SJSA1 (cell line): ENCODE measurements around the gene CDHR1. TPM values are rescaled to one million over a fixed set of nuclear protein-coding genes. Genes with fewer than 3 reads are reported as not detected.
A peak's percentile ranks its signal among the peaks of the same experiment; 100 is the strongest.
"Not testable (repeated sequence)": the region's sequence is repeated elsewhere in the genome, so short reads cannot be mapped to it uniquely, and the experiment has no call there.

Source experiments
- DNase-seq, 2 experiments: peaks; one replicate each; pipeline ENCODE4 v3.0.0-alpha.2; 2015 to 2020; ENCODE audit warnings: low spot score in 2 of 2, low read depth in 1 of 2
- H3K27ac ChIP-seq: fragments of 250-450 bp; sonication (Bioruptor Pico); 2 replicates; pipeline ENCODE4 v1.5.1; 2020; ENCODE audit warnings: mild to moderate bottlenecking, moderate library complexity
- H3K27me3 ChIP-seq: fragments of 250-450 bp; sonication (Bioruptor Pico); replicated peaks from 2 replicates; pipeline ENCODE4 v1.5.1; 2020; ENCODE audit warnings: mild to moderate bottlenecking, moderate library complexity
- H3K36me3 ChIP-seq: fragments of 250-450 bp; sonication (Bioruptor Pico); 2 replicates; pipeline ENCODE4 v1.5.1; 2020; ENCODE audit warnings: mild to moderate bottlenecking
- H3K4me1 ChIP-seq: fragments of 250-450 bp; sonication (Bioruptor Pico); replicated peaks from 2 replicates; pipeline ENCODE4 v1.6.1; 2021; ENCODE audit warnings: mild to moderate bottlenecking
- H3K4me3 ChIP-seq: fragments of 250-450 bp; sonication (Bioruptor Pico); 2 replicates; pipeline ENCODE4 v1.5.1; 2020; ENCODE audit warnings: mild to moderate bottlenecking
- H3K9me3 ChIP-seq: fragments of 250-450 bp; sonication (Bioruptor Pico); replicated peaks from 2 replicates; pipeline ENCODE4 v1.5.1; 2020; ENCODE audit warnings: mild to moderate bottlenecking
- total RNA-seq: library from RNA; depleted of rRNA; stranded (reverse); fragments of >200 nt; shearing (Covaris generic); gene quantifications from 2 replicates; pipeline ENCODE4 v1.2.3, GENCODE V29; 2014

CDHR1 gene
- total RNA-seq, 1 experiment from 2014 or later: 0.03 TPM

DNA sequence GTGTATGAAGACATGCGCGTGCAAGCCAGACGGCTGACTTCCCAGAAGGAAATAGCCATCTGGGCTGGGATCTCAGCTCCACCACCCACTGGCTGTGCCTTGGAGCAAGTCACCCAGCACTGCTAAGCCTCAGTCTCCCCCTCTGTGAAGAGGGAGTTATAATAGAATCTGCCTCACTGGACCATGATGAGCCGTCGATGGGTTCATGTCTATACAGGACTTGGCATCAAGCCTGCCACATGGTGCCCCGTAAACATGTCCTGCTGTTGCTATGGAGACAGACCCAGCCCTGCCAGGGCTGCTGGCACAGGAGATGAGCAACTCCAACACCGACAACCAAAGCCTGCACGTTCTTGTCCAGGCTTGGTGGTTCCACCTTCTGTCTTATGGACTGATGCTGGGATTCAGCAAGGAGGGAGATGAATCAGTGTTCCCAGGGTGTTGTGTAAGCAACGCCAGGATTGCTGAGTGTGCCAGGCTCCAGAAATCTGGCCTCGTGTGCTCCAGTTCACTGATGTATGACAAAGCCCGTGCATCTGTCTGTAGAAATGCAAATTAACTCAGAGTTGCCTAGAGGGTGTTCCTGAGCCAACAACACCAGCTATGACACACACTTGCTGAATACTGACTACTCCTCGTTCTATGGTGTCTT lies 15.2 kb upstream of the CDHR1 start:
- H3K27me3 ChIP-seq: no peaks in the 10 kb centered on the region
- no peaks in the 10 kb centered on the region for H3K36me3 ChIP-seq
- H3K9me3 ChIP-seq: no peaks in the 10 kb centered on the region
- 0 out of 2 replicates have a peak, but pooled peaks cover 4% of the 10 kb centered on the region for H3K4me1 ChIP-seq
- H3K4me3 ChIP-seq: no peak overlapping the region
- H3K27ac ChIP-seq: no peak overlapping the region
- DNase-seq: no peak

DNA sequence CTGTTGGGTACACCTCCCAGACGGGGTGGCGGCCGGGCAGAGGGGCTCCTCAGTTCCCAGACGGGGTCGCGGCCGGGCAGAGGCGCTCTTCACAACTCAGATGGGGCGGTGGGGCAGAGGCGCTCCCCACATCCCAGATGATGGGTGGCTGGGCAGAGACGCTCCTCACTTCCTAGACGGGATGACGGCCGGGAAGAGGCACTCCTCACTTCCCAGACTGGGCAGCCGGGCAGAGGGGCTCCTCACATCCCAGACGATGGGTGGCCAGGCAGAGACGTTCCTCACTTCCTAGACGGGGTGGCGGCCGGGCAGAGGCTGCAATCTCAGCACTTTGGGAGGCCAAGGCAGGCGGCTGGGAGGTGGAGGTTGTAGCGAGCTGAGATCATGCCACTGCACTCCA lies 14.0 kb upstream of the CDHR1 start:
- not testable (repeated sequence) for H3K27ac ChIP-seq, H3K9me3 ChIP-seq, H3K36me3 ChIP-seq, H3K4me3 ChIP-seq, H3K4me1 ChIP-seq, DNase-seq, H3K27me3 ChIP-seq

DNA sequence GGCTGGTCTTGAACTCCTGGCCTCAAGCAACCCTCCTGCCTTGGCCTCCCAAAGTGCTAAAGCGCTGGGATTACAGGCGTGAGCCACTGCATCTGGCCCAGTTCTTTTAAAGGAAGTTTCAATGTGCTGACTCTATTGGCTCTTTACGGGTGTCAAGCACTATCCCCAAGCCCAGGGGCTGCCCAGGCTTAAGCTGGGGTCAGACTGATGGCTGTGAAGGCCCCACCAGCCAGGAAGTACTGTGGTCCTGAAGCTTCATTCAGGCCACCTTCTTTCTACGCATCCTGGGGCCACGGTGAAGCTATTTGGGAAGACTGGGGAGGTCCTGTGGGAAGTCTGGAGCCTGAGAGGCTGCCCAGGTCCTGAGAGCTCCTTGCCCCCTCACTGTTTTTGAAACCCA lies 12.7 kb upstream of the CDHR1 start:
- Histone ChIP-seq H3K27me3 (no peaks in the 10 kb centered on the region), H3K4me3 (no peak overlapping the region), H3K9me3 (no peaks in the 10 kb centered on the region), H3K36me3 (no peaks in the 10 kb centered on the region), H3K27ac (no peak overlapping the region), H3K4me1 (0 out of 2 replicates have a peak, but pooled peaks cover 4% of the 10 kb centered on the region)
- DNase-seq: no peak

DNA sequence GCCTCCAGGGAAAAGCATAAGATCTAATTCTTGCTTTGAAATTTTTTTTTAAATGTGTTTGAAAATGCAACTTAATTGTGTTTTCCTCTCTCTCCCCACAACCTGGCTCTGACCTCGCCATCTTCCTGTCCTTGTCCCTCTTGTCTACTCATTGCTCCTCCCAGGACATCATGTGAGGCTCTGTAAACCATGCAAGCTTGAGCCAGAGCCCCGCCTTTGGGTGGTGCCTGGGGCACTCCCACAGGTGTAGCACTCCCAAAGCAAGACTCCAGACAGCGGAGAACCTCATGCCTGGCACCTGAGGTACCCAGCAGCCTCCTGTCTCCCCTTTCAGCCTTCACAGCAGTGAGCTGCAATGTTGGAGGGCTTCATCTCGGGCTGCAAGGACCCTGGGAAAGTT lies 9.8 kb upstream of the CDHR1 start:
- Histone ChIP-seq H3K27me3 (no peaks in the 10 kb centered on the region), H3K4me1 (no peaks in the 10 kb centered on the region), H3K36me3 (no peaks in the 10 kb centered on the region), H3K27ac (no peak overlapping the region), H3K4me3 (no peak overlapping the region), H3K9me3 (no peaks in the 10 kb centered on the region)
- no peak for DNase-seq

DNA sequence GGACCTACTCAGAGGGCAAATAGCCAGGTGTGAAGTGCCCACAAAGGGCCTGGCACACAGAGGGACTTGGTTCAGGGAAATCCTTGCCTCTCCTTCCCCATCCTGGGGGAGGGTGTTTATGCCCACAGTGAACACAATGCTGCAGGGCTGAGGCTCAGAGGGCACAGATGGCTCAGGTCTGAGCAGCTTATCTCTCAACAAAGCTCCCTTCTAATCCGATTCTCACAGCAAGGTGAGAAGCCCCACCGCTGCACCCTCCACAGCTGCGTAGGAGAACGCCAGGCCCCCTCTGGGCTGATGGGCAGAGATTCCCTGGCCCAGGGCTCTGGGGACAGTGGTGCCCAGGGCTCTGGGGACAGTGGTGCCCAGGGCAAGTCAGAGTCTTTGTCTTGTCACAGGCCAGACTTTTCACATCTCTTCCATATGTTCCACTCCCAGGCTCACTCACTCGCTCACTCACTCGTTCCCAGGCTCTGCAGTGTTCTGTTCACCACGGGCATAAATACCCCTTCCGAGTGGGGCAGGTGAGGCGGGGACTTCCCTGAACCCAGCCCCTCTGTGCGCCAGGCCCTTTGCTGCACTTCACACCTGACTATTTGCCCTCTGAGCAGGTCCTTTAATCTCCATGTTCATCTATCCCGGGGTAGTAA lies 8.7 kb upstream of the CDHR1 start:
- no peaks in the 10 kb centered on the region for H3K36me3 ChIP-seq
- DNase-seq: no peak
- H3K9me3 ChIP-seq: no peaks in the 10 kb centered on the region
- no peak overlapping the region for H3K4me3 ChIP-seq
- no peaks in the 10 kb centered on the region for H3K4me1 ChIP-seq
- no peak overlapping the region for H3K27ac ChIP-seq
- no peaks in the 10 kb centered on the region for H3K27me3 ChIP-seq

DNA sequence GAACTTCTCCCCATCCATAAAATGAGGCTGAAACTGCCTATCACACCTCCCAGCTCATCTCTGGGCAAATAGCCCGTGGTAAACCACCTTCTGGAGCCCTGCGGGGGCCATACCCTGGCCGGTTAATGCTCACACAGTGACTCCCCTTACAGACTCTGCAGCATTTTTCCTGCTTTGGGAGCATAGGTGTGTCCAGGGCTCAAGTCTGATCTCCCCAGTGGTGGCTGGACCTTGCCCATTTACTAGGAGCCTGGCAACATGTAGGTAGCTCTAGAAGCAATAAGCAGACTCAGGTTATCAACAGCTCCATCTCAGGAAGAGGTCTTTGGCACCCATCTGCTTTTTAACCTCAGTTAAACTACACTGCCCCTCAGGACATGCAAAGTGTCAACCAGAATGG lies 5.5 kb upstream of the CDHR1 start:
- no peaks in the 10 kb centered on the region for H3K9me3 ChIP-seq

DNA sequence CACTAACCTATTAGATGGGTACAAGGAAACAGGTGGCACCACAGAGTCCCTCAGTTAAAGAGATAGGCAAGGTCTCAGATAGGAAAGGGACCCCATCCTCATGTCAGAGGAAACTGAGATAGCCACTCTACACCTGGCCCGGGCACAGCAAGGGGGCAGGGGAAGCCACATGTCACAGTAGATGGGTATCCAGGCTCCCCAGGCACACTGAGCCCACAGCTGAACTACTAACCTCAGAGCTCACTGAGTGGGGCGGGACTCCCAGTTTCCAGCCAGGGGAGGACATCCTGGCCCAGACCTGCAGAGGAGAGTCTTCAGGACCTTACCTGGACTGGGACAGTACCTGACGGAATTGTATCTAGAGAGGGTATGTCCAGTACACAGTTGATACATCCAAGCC lies 3.7 kb upstream of the CDHR1 start:
- Histone ChIP-seq H3K4me3 (no peak overlapping the region), H3K9me3 (no peaks in the 10 kb centered on the region), H3K36me3 (no peaks in the 10 kb centered on the region), H3K27me3 (peaks cover 26% of the 10 kb centered on the region), H3K4me1 (0 out of 2 replicates have a peak, but pooled peaks cover 8% of the 10 kb centered on the region), H3K27ac (no peak overlapping the region)
- no peak for DNase-seq

More for the DNA sequence above, 5.5 kb upstream of the CDHR1 start:
- no peaks in the 10 kb centered on the region for H3K4me1 ChIP-seq
- no peak for DNase-seq
- H3K36me3 ChIP-seq: no peaks in the 10 kb centered on the region
- H3K27ac ChIP-seq: no peak overlapping the region
- H3K4me3 ChIP-seq: no peak overlapping the region
- H3K27me3 ChIP-seq: peaks cover 8% of the 10 kb centered on the region

DNA sequence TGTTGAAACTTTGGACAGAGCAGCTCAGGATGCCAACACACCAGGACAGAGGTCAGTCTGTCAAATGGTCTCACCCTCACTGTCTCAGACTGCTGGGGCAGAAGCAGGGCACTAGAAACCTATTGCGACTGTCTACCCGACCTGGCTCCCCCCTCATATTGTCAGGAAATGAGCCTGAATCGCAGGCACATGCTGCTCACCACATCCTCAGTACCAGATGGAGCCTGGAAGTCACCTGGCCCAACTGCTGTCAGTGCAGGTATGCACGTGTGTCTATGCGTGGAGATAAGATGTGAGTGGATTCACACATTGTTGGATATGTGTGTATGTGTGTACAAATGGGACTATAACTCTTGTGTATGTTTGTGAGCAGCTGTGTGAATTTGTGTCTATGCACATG lies 3.2 kb upstream of the CDHR1 start:
- no peaks in the 10 kb centered on the region for H3K9me3 ChIP-seq
- no peaks in the 10 kb centered on the region for H3K36me3 ChIP-seq
- peaks cover 31% of the 10 kb centered on the region for H3K27me3 ChIP-seq
- H3K27ac ChIP-seq: no peak overlapping the region
- H3K4me1 ChIP-seq: 0 out of 2 replicates have a peak, but pooled peaks cover 8% of the 10 kb centered on the region
- H3K4me3 ChIP-seq: no peak overlapping the region
- no peak for DNase-seq

DNA sequence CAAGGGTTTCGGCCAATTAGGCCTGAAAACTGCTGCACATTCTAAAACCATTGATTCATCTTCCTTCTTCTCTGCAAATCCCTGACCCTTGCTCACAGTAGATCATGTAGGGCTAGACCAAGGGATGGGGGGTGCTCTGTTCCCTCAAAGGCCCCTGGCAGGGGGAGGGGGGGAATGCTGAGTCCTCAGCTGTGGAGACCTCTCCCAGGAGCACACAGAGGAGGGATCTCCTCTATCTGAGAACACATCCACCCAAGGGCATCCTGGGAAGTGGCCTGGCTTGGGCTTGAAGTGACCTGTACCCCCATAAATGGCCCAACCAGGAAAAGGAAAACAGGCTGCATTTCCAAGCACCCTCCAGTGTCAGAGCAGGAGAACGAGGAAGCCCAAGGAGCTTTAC lies 1.0 kb upstream of the CDHR1 start:
- DNase-seq: no peak
- H3K27ac ChIP-seq: no peak overlapping the region
- 0 out of 2 replicates have a peak, but pooled peaks cover 8% of the 10 kb centered on the region for H3K4me1 ChIP-seq
- no peak overlapping the region for H3K4me3 ChIP-seq
- H3K9me3 ChIP-seq: no peaks in the 10 kb centered on the region
- H3K36me3 ChIP-seq: no peaks in the 10 kb centered on the region
- peaks cover 47% of the 10 kb centered on the region for H3K27me3 ChIP-seq

DNA sequence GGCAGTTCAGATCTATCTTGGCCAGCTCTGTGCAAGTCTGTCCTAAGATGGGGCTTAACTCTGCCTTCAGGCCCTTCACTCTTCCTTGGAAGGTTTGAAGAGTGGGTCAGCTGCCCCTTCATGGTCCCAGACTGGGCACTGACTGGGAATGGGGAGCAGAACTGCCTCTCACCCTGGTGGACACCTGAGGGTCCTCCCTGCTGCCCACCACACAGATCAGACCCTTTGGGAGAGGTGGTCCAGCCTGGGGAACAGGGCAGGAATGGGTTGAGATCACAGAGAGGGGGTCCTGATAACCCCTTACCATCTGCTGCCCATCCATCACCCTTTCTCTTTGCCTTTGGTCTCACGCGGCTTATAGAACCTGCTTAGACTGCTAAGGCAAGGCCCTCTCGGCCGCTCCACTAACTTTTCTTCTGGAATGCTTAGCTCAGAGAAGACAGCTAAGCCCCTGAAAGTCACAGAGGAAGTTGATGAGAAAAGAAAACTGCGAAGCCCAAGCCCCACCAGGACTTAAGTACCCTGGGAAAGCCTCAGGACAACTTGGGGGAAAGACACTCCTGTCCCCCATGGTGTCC lies 402 bp upstream of the CDHR1 start:
- peak overlapping the region; percentile 10; the same call in 1 of the 2 replicates for H3K4me3 ChIP-seq
- H3K36me3 ChIP-seq: no peaks in the 10 kb centered on the region
- no peak overlapping the region for H3K27ac ChIP-seq
- no peak for DNase-seq
- 0 out of 2 replicates have a peak, but pooled peaks cover 8% of the 10 kb centered on the region for H3K4me1 ChIP-seq
- H3K9me3 ChIP-seq: no peaks in the 10 kb centered on the region
- peaks cover 51% of the 10 kb centered on the region for H3K27me3 ChIP-seq

DNA sequence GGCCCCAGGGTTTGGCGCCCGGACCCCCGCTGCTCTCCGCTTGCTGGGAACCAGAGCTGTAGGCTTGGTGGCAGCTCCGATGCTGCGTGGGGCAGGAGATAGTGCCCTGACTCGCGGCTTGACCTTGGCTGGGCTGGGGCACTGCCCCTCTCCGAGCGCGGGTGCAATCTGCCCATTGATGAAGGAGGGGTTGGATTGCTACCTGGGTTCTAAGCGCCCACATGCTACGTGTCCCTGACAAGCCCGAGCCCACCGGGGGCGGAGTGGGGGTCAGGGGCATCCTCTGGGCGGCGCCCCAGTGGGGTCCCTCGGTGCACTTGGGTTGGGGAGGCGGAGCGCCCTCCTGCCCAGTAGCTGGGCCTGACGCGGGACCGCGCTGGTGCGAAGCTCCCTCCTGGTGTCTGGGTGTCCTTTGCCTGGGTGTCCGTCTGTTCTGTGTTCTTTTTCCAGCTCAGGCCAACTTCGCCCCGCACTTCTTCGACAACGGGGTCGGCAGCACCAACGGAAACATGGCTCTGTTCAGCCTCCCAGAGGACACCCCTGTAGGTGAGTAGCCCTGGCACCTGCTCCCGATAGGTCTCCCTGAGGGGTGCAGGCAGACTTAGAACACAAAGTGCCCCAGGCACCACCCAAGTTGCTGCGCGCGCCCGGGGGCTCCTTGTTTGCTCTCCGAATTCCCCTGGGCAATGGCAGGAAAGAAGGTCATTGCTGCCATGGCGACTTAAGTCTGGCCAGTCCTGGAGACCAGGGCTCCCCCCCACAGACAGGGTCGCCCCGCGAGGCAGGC lies 900 bp downstream of the CDHR1 start:
- Histone ChIP-seq H3K4me1 (0 out of 2 replicates have a peak, but pooled peaks cover 8% of the 10 kb centered on the region), H3K9me3 (no peaks in the 10 kb centered on the region), H3K27ac (no peak overlapping the region), H3K36me3 (no peaks in the 10 kb centered on the region), H3K4me3 (no peak overlapping the region), H3K27me3 (peaks cover 53% of the 10 kb centered on the region)
- DNase-seq: no peak

DNA sequence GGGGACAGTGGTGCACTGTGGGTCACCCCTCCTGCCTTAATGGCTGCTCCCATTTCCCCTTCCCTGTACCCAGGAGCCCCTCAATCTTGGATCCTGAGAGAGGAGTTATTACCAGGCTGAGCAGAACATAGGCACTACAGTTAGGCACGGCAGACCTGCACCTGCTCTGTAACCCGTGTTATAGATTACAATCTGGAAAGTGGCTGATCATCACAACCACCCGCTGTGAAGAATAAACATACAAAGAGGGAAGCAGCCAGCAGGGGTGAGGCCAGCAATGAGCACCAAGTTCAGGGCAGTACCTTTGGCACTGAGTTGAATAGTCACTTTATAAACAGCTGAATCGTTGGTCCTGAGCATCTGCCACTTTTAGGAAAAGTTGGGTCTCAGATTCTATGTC lies 1.7 kb downstream of the CDHR1 start:
- no peaks in the 10 kb centered on the region for H3K9me3 ChIP-seq
- H3K4me3 ChIP-seq: no peak overlapping the region
- no peak overlapping the region for H3K27ac ChIP-seq
- H3K36me3 ChIP-seq: no peaks in the 10 kb centered on the region
- peaks cover 57% of the 10 kb centered on the region for H3K27me3 ChIP-seq
- no peak for DNase-seq
- H3K4me1 ChIP-seq: 0 out of 2 replicates have a peak, but pooled peaks cover 8% of the 10 kb centered on the region

DNA sequence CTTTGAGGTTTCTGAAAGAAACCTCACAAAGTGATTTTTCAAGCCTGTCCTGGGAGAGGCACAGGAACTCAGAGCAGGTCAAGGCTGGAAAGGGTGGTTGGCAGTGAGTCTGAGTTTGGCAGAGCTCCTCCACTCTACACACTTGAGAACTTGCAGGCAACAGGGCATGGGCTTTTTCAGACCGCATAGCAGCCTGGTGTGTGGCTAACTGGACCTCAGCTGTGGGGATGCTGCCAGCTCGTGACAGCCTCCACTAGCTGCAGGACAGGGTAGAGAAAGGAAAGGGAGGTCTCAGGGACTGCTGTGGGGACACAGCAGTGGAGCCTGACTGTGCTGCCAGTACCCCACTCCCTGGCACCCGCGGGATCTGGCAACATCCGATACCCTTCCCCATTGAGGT lies 2.6 kb downstream of the CDHR1 start:
- Histone ChIP-seq H3K27me3 (peaks cover 57% of the 10 kb centered on the region), H3K27ac (no peak overlapping the region), H3K4me3 (no peak overlapping the region), H3K36me3 (no peaks in the 10 kb centered on the region), H3K9me3 (no peaks in the 10 kb centered on the region), H3K4me1 (0 out of 2 replicates have a peak, but pooled peaks cover 8% of the 10 kb centered on the region)
- no peak for DNase-seq
